ENCODE data around the gene SORCS2. TPM values are rescaled to one million over a fixed set of nuclear protein-coding genes. Genes with fewer than 3 reads are reported as not detected.

The SORCS2 gene
- polyA plus RNA-seq, 1 donor (not counting 4 experiments of a cell fraction or from before 2014, with no cell fraction given) = 0.09 TPM

- Histone ChIP-seq H3K36me3 (ENCODE audit: control insufficient read depth in 2 of 2, extremely low read depth in 1 of 2, insufficient read depth in 2 of 2, low read length in 2 of 2) (no peaks in the 10 kb centered on the region), H3K4me1 (ENCODE audit: control insufficient read depth, extremely low read depth, insufficient read depth, low read length) (peaks cover 5% of the 10 kb centered on the region), H3K9ac (ENCODE audit: control insufficient read depth, extremely low read depth, insufficient read depth, low read length) (no peak overlapping the region), H3K9me3 (ENCODE audit: control insufficient read depth, low read depth, low read length) (no peaks in the 10 kb centered on the region), H2AFZ (ENCODE audit: control insufficient read depth, low read length) (no peak overlapping the region), H3K4me3 (ENCODE audit: control insufficient read depth in 2 of 3, extremely low read depth in 1 of 3, insufficient read depth in 2 of 3, low read depth in 1 of 3, low read length in 3 of 3) (no peak overlapping the region), H4K20me1 (ENCODE audit: control insufficient read depth, extremely low read depth, insufficient read depth, low read length) (no peaks in the 10 kb centered on the region), H3K79me2 (ENCODE audit: control insufficient read depth, insufficient read depth, low read length) (no peaks in the 10 kb centered on the region), H3K4me2 (ENCODE audit: control insufficient read depth, extremely low read depth, insufficient read depth, low read depth, low read length) (no peak overlapping the region), H3K27me3 (ENCODE audit: control insufficient read depth, extremely low read depth, insufficient read depth, low read length) (peaks cover 7% of the 10 kb centered on the region), H3K9me1 (ENCODE audit: control insufficient read depth, extremely low read depth, insufficient read depth, low read length) (no peaks in the 10 kb centered on the region), H3K27ac (ENCODE audit: control insufficient read depth, insufficient read depth, low read length) (no peak overlapping the region)
- dilution Hi-C loops (cut with MboI; ENCODE audit: extremely low pct_ligation_motif_present, low sequenced_read_pairs) = no loop called here
- no peak for FAIRE-seq
- DNase-seq (ENCODE audit: low read depth, low spot score) = no peak
- TF ChIP-seq EZH2 (IDR thresholded peaks at IDR 0.05; ENCODE audit: low read length) = no peak
- TF ChIP-seq CTCF (optimal IDR thresholded peaks at IDR 0.05 in 1 of 3, IDR thresholded peaks at IDR 0.05 in 1 of 3, conservative IDR thresholded peaks at IDR 0.05 in 1 of 3; ENCODE audit: extremely low read depth in 1 of 3, insufficient read depth in 2 of 3, low read length in 3 of 3) = no peak
These were observed 317.7 kb downstream of the SORCS2 start for GRCh38 chr4:7510066-7510465.

GRCh38 chr4:7510538-7510937 lies 318.2 kb downstream of the SORCS2 start:
- Histone ChIP-seq H3K4me1 (ENCODE audit: control insufficient read depth, extremely low read depth, insufficient read depth, low read length) (peaks cover 5% of the 10 kb centered on the region), H3K27me3 (ENCODE audit: control insufficient read depth, extremely low read depth, insufficient read depth, low read length) (peaks cover 7% of the 10 kb centered on the region), H3K9ac (ENCODE audit: control insufficient read depth, extremely low read depth, insufficient read depth, low read length) (no peak overlapping the region), H3K4me3 (ENCODE audit: control insufficient read depth in 2 of 3, extremely low read depth in 1 of 3, insufficient read depth in 2 of 3, low read depth in 1 of 3, low read length in 3 of 3) (no peak overlapping the region), H3K27ac (ENCODE audit: control insufficient read depth, insufficient read depth, low read length) (no peak overlapping the region), H3K79me2 (ENCODE audit: control insufficient read depth, insufficient read depth, low read length) (no peaks in the 10 kb centered on the region), H3K9me3 (ENCODE audit: control insufficient read depth, low read depth, low read length) (no peaks in the 10 kb centered on the region), H3K9me1 (ENCODE audit: control insufficient read depth, extremely low read depth, insufficient read depth, low read length) (no peaks in the 10 kb centered on the region), H3K4me2 (ENCODE audit: control insufficient read depth, extremely low read depth, insufficient read depth, low read depth, low read length) (no peak overlapping the region), H4K20me1 (ENCODE audit: control insufficient read depth, extremely low read depth, insufficient read depth, low read length) (no peaks in the 10 kb centered on the region), H3K36me3 (ENCODE audit: control insufficient read depth in 2 of 2, extremely low read depth in 1 of 2, insufficient read depth in 2 of 2, low read length in 2 of 2) (no peaks in the 10 kb centered on the region), H2AFZ (ENCODE audit: control insufficient read depth, low read length) (no peak overlapping the region)
- FAIRE-seq (no peak), DNase-seq (ENCODE audit: low read depth, low spot score) (no peak)
- TF ChIP-seq EZH2 (IDR thresholded peaks at IDR 0.05; ENCODE audit: low read length) (no peak), CTCF (optimal IDR thresholded peaks at IDR 0.05 in 1 of 3, IDR thresholded peaks at IDR 0.05 in 1 of 3, conservative IDR thresholded peaks at IDR 0.05 in 1 of 3; ENCODE audit: extremely low read depth in 1 of 3, insufficient read depth in 2 of 3, low read length in 3 of 3) (no peak)
- dilution Hi-C loops (cut with MboI; ENCODE audit: extremely low pct_ligation_motif_present, low sequenced_read_pairs) = no loop called here

All from keratinocyte (primary cell).